K562 (cell line): ENCODE results near the gene HNRNPF. TPM values are rescaled to one million over a fixed set of nuclear protein-coding genes. Genes with fewer than 3 reads are reported as not detected.

ENCODE experiments used
- ATF1 ChIP-seq, 2 experiments: fragments of 450-650 bp in 1 of 2; IDR thresholded peaks; 2 replicates each; pipeline ENCODE4 v1.6.1; 2016; ENCODE audit warnings: missing compliant biosample characterization in 1 of 2, missing genetic modification characterization in 1 of 2
- CBX1 ChIP-seq: sonication (generic); IDR thresholded peaks from 2 replicates; pipeline ENCODE4 v1.6.1; 2016; ENCODE audit warnings: antibody characterized with exemption, low read depth, mild to moderate bottlenecking
- CEBPG ChIP-seq, 3 experiments: fragments of 200-800 bp in 1 of 3; sonication (Bioruptor generic) in 1 of 3; sonication (generic) in 1 of 3; formaldehyde crosslinking in 1 of 3; IDR thresholded peaks in 2 of 3; conservative IDR thresholded peaks in 1 of 3; 2 replicates each; pipeline versions ENCODE4 v1.6.1 to v1.8.0; 2016 to 2022; ENCODE audit warnings: missing compliant biosample characterization in 2 of 3, missing genetic modification characterization in 2 of 3, mild to moderate bottlenecking in 1 of 3, missing genetic modification reagents in 1 of 3
- CXXC5 ChIP-seq: fragments of 250-450 bp; sonication (Bioruptor Pico); IDR thresholded peaks from 2 replicates; pipeline ENCODE4 v1.8.0; 2022; ENCODE audit warnings: inconsistent platforms, mild to moderate bottlenecking, moderate library complexity
- DIDO1 ChIP-seq: fragments of 450-650 bp; IDR thresholded peaks from 2 replicates; pipeline ENCODE4 v1.6.1; 2016; ENCODE audit warnings: low read depth, missing biosample characterization, missing genetic modification characterization
- GABPA ChIP-seq: fragments of 200-800 bp; sonication (Bioruptor generic); conservative IDR thresholded peaks from 2 replicates; pipeline ENCODE4 v1.6.1; 2016; ENCODE audit warnings: low read depth, missing genetic modification characterization, missing compliant biosample characterization
- HDAC1 ChIP-seq, 2 experiments: fragments of 450-650 bp; IDR thresholded peaks; 2 replicates each; pipeline ENCODE4 v1.6.1; 2016 to 2017; ENCODE audit warnings: inconsistent platforms in 1 of 2, mild to moderate bottlenecking in 1 of 2, moderate library complexity in 1 of 2
- MEF2D ChIP-seq: conservative IDR thresholded peaks from 2 replicates; pipeline ENCODE4 v1.6.1; 2016; ENCODE audit warnings: low read depth, missing genetic modification characterization, missing compliant biosample characterization
- MTA3 ChIP-seq: fragments of 450-650 bp; formaldehyde crosslinking; IDR thresholded peaks from 2 replicates; pipeline ENCODE4 v1.6.1; 2017; ENCODE audit warnings: mild to moderate bottlenecking, borderline replicate concordance
- PHF8 ChIP-seq: fragments of 200-600 bp; sonication (generic); IDR thresholded peaks from 2 replicates; pipeline ENCODE4 v1.6.1; 2012; ENCODE audit warnings: mixed run types, mild to moderate bottlenecking, inconsistent platforms, low read length, moderate library complexity, borderline replicate concordance
- RBBP5 ChIP-seq: fragments of 200-600 bp; sonication (generic); IDR thresholded peaks from 2 replicates; pipeline ENCODE4 v1.6.1; 2012; ENCODE audit warnings: borderline replicate concordance, mild to moderate bottlenecking, low read length, control low read depth, inconsistent platforms; ENCODE audit not compliant: insufficient read depth, poor library complexity, severe bottlenecking
- RNF2 ChIP-seq: sonication (generic); IDR thresholded peaks from 2 replicates; pipeline ENCODE4 v1.6.1; 2016
- SAP30 ChIP-seq: fragments of 200-600 bp; sonication (generic); IDR thresholded peaks from 2 replicates; pipeline ENCODE4 v1.6.1; 2012; ENCODE audit warnings: borderline replicate concordance, low read depth, mild to moderate bottlenecking, moderate library complexity, low read length, control low read depth, inconsistent platforms; ENCODE audit not compliant: insufficient read depth, poor library complexity, severe bottlenecking
- SIX5 ChIP-seq, 2 experiments: IDR thresholded peaks; 2 replicates each; pipeline ENCODE4 v1.6.1; 2011; ENCODE audit warnings: low read length in 2 of 2, borderline replicate concordance in 1 of 2, low read depth in 1 of 2, mild to moderate bottlenecking in 1 of 2, moderate library complexity in 1 of 2; ENCODE audit not compliant: insufficient read depth in 1 of 2
- TBP ChIP-seq: optimal IDR thresholded peaks from 2 replicates; pipeline ENCODE3; 2011; ENCODE audit warnings: low read depth, low read length, improper control_type of control experiment
- ZNF274 ChIP-seq: IDR thresholded peaks from 2 replicates; pipeline ENCODE4 v1.6.1; 2011; ENCODE audit warnings: low read depth, mild to moderate bottlenecking, low read length, moderate library complexity, borderline replicate concordance
- ZSCAN29 ChIP-seq: fragments of 450-650 bp; IDR thresholded peaks from 2 replicates; pipeline ENCODE4 v1.6.1; 2017
- polyA plus RNA-seq, 8 experiments: library from polyadenylated mRNA; depleted of rRNA in 4 of 8; stranded (reverse) in 5 of 8; unstranded in 3 of 8; fragments of >200 nt; fragmentation: Nextera tagmentation in 2 of 8; fragmentation: Illumina TruSeq in 1 of 8; extraction: Ambion mirVana in 2 of 8; extraction: Trizol in 1 of 8; gene quantifications; 2 replicates each; pipeline versions ENCODE4 v1.2.1 to v1.2.3, GENCODE V29; 2011 to 2014; ENCODE audit warnings: inconsistent platforms in 1 of 8, missing spikeins in 1 of 8
- total RNA-seq, 7 experiments: library from RNA; depleted of rRNA in 6 of 7; stranded (reverse); fragments of >200 nt in 6 of 7; fragmentation: Illumina TruSeq in 2 of 7; extraction: Trizol in 2 of 7; gene quantifications; 2 replicates each; pipeline versions ENCODE4 v1.2.1 to v1.2.3, GENCODE V29; 2011 to 2021; ENCODE audit warnings: low replicate concordance in 1 of 7
- TF ChIP-seq, protein P1 (sequence below): fragments of 150-350 bp; conservative IDR thresholded peaks from 2 replicates; pipeline ENCODE4 v1.6.1; 2014; ENCODE audit warnings: low read length
- TF ChIP-seq, protein P2 (sequence below): fragments of 450-650 bp; formaldehyde crosslinking; IDR thresholded peaks from 2 replicates; pipeline ENCODE4 v1.4.0; 2020; ENCODE audit warnings: mild to moderate bottlenecking, moderate library complexity
- TF ChIP-seq, protein P3 (sequence below): sonication (generic); formaldehyde crosslinking; IDR thresholded peaks from 2 replicates; pipeline ENCODE4 v1.8.0; 2022; ENCODE audit warnings: mild to moderate bottlenecking, missing genetic modification reagents, borderline replicate concordance

The HNRNPF gene
- total and polyA plus RNA-seq, 9 of the 15 experiments (the other 6 are each of a cell fraction or from before 2014, with no cell fraction given), result 192 to 489 (median 416) TPM

DNA sequence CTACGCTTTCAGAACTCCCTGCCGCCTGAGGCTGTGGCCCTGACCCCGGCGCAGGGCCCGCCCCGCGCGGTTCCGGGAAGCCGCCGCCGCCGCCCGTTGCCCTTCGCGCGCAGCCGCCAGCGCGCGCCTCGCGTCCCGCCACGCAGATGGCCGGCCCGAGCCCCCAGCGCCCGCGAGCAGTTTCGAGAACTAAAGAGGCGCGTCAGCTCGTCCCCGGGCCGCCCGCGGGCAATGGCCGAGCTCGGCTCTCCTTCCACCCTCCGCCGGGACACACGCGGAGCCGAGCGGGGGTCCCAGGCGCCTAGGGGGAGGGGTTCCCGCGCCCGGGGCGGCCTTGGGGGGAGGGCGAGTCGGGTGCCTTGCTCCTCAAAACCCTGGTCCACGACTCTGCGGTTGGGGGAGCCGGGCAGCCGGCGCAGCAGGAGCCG is 1.8 kb downstream of the HNRNPF start (continued):
- TF ChIP-seq, protein P1, sequence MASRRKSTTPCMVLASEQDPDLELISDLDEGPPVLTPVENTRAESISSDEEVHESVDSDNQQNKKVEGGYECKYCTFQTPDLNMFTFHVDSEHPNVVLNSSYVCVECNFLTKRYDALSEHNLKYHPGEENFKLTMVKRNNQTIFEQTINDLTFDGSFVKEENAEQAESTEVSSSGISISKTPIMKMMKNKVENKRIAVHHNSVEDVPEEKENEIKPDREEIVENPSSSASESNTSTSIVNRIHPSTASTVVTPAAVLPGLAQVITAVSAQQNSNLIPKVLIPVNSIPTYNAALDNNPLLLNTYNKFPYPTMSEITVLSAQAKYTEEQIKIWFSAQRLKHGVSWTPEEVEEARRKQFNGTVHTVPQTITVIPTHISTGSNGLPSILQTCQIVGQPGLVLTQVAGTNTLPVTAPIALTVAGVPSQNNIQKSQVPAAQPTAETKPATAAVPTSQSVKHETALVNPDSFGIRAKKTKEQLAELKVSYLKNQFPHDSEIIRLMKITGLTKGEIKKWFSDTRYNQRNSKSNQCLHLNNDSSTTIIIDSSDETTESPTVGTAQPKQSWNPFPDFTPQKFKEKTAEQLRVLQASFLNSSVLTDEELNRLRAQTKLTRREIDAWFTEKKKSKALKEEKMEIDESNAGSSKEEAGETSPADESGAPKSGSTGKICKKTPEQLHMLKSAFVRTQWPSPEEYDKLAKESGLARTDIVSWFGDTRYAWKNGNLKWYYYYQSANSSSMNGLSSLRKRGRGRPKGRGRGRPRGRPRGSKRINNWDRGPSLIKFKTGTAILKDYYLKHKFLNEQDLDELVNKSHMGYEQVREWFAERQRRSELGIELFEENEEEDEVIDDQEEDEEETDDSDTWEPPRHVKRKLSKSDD, result no peak
- TF ChIP-seq GABPA (no peak), SIX5 (IDR thresholded peaks at IDR 0.05; ENCODE audit: borderline replicate concordance in 1 of 2, insufficient read depth in 1 of 2, low read depth in 1 of 2, low read length in 2 of 2) (no peak), PHF8 (no peak), ZNF274 (no peak), RBBP5 (peak; percentile 76), MEF2D (tag) (no peak), HDAC1 (IDR thresholded peaks at IDR 0.05) (no peak), SAP30 (no peak), MTA3 (no peak; the same call in 1 of the 2 replicates), CEBPG (CRISPR knock-in tag; IDR thresholded peaks at IDR 0.05) (no peak), CEBPG (tag; conservative IDR thresholded peaks at IDR 0.05 in 1 of 2, IDR thresholded peaks at IDR 0.05 in 1 of 2) (no peak), CXXC5 (peak; percentile 68), ZSCAN29 (no peak), CBX1 (no peak), RNF2 (no peak), DIDO1 (tag) (no peak), ATF1 (CRISPR knock-in tag; IDR thresholded peaks at IDR 0.05) (no peak), ATF1 (tag; IDR thresholded peaks at IDR 0.05) (no peak), TBP (no peak)
- TF ChIP-seq, protein P2, sequence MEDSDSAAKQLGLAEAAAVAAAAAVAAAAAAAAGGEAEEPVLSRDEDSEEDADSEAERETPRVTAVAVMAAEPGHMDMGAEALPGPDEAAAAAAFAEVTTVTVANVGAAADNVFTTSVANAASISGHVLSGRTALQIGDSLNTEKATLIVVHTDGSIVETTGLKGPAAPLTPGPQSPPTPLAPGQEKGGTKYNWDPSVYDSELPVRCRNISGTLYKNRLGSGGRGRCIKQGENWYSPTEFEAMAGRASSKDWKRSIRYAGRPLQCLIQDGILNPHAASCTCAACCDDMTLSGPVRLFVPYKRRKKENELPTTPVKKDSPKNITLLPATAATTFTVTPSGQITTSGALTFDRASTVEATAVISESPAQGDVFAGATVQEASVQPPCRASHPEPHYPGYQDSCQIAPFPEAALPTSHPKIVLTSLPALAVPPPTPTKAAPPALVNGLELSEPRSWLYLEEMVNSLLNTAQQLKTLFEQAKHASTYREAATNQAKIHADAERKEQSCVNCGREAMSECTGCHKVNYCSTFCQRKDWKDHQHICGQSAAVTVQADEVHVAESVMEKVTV (CRISPR knock-in tag), result no peak
- TF ChIP-seq, protein P3, sequence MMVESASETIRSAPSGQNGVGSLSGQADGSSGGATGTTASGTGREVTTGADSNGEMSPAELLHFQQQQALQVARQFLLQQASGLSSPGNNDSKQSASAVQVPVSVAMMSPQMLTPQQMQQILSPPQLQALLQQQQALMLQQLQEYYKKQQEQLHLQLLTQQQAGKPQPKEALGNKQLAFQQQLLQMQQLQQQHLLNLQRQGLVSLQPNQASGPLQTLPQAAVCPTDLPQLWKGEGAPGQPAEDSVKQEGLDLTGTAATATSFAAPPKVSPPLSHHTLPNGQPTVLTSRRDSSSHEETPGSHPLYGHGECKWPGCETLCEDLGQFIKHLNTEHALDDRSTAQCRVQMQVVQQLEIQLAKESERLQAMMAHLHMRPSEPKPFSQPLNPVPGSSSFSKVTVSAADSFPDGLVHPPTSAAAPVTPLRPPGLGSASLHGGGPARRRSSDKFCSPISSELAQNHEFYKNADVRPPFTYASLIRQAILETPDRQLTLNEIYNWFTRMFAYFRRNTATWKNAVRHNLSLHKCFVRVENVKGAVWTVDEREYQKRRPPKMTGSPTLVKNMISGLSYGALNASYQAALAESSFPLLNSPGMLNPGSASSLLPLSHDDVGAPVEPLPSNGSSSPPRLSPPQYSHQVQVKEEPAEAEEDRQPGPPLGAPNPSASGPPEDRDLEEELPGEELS, result no peak
